Effector memory CD8-positive, alpha-beta T cell (primary cell): Measurements from ENCODE around the gene MSLN.
"Not testable (repeated sequence)": the region's sequence is repeated elsewhere in the genome, so short reads cannot be mapped to it uniquely, and the experiment has no call there.

ENCODE experiments used
- ATAC-seq: fragments of 150-1000 bp; cut with Tn5 transposase; replicated peaks from 2 replicates; pipeline ENCODE4 v1.10.0; 2021; ENCODE audit warnings: mild to moderate bottlenecking, moderate library complexity
- DNase-seq, 3 experiments: peaks; one replicate each; pipeline ENCODE4 v3.0.0; 2021
- H3K27ac Mint-ChIP-seq, 2 donors: one replicate each; pipeline ENCODE4 v1.8.0; 2022; ENCODE audit warnings: mild to moderate bottlenecking in 2 of 2, mixed read lengths in 2 of 2, moderate library complexity in 2 of 2
- H3K27me3 Mint-ChIP-seq, 2 donors: one replicate each; pipeline ENCODE4 v1.8.0; 2022; ENCODE audit warnings: mixed read lengths in 2 of 2
- H3K36me3 Mint-ChIP-seq: one replicate; pipeline ENCODE4 v1.8.0; 2022; ENCODE audit warnings: mild to moderate bottlenecking, moderate library complexity, mixed read lengths; ENCODE audit not compliant: insufficient read depth
- H3K4me1 Mint-ChIP-seq, 2 donors: one replicate each; pipeline ENCODE4 v1.8.0; 2022; ENCODE audit warnings: low read depth in 2 of 2, mixed read lengths in 2 of 2
- H3K4me3 Mint-ChIP-seq, 2 donors: one replicate each; pipeline ENCODE4 v1.8.0; 2022; ENCODE audit warnings: mild to moderate bottlenecking in 2 of 2, mixed read lengths in 2 of 2, moderate library complexity in 2 of 2
- H3K9me3 Mint-ChIP-seq, 2 donors: one replicate each; pipeline ENCODE4 v1.8.0; 2022; ENCODE audit warnings: mixed read lengths in 2 of 2

The MSLN gene

GRCh38 chr16:774086-775001, 13.8 kb downstream of the MSLN start:
- H3K4me1 Mint-ChIP-seq, result no peaks in the 10 kb centered on the region

GRCh38 chr16:775236-775796, 14.8 kb downstream of the MSLN start:
- DNase-seq (no peak), ATAC-seq (no peak)
- no peak overlapping the region for H3K4me3 Mint-ChIP-seq
- no peaks in the 10 kb centered on the region for H3K36me3 Mint-ChIP-seq
- H3K27me3 Mint-ChIP-seq, result peaks cover 1 to 7% of the 10 kb centered on the region in 2 donors
- no peak overlapping the region for H3K27ac Mint-ChIP-seq
- H3K9me3 Mint-ChIP-seq, result no peaks in the 10 kb centered on the region
- H3K4me1 Mint-ChIP-seq, result no peaks in the 10 kb centered on the region

More at GRCh38 chr16:774086-775001, 13.8 kb downstream of the MSLN start:
- Mint-ChIP-seq H3K9me3 (no peaks in the 10 kb centered on the region), H3K27ac (no peak overlapping the region), H3K4me3 (no peak overlapping the region), H3K27me3 (peaks cover 0 to 7% of the 10 kb centered on the region in 2 donors), H3K36me3 (no peaks in the 10 kb centered on the region)
- no peak for ATAC-seq
- no peak for DNase-seq

DNA sequence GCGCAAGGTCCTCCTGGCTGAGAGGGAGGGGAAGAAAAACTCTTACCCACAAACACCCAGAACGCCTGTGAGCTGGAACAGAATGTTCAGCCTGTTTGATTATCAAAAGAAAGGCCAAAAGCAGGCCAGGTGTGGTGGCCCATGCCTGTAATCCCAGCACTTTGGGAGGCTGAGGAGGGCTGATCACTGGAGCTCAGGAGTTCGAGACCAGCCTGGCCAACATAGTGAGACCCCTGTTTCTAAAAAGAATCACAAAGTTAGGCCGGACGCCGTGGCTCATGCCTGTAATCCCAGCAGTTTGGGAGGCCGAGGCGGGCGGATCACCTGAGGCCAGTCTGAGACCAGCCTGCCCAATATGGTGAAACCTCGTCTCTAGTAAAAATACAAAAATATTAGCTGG, 15.8 kb downstream of the MSLN start:
- DNase-seq, ATAC-seq, H3K4me1 Mint-ChIP-seq, H3K9me3 Mint-ChIP-seq, H3K27me3 Mint-ChIP-seq, H3K36me3 Mint-ChIP-seq, H3K27ac Mint-ChIP-seq, H3K4me3 Mint-ChIP-seq: not testable (repeated sequence)

- DNase-seq (no peak), ATAC-seq (no peak)
- Mint-ChIP-seq H3K4me1 (no peaks in the 10 kb centered on the region), H3K36me3 (no peaks in the 10 kb centered on the region), H3K27ac (no peak overlapping the region), H3K9me3 (no peaks in the 10 kb centered on the region), H3K4me3 (no peak overlapping the region), H3K27me3 (peaks cover 6 to 7% of the 10 kb centered on the region in 2 donors)
These were observed 16.3 kb downstream of the MSLN start for GRCh38 chr16:776824-777223.

- H3K36me3 Mint-ChIP-seq, result no peaks in the 10 kb centered on the region
- H3K4me3 Mint-ChIP-seq, result no peak overlapping the region
- no peak overlapping the region for H3K27ac Mint-ChIP-seq
- ATAC-seq (no peak), DNase-seq (no peak)
- peaks cover 6 to 7% of the 10 kb centered on the region in 2 donors for H3K27me3 Mint-ChIP-seq
- no peaks in the 10 kb centered on the region for H3K9me3 Mint-ChIP-seq
- H3K4me1 Mint-ChIP-seq, result no peaks in the 10 kb centered on the region
These were observed 17.3 kb downstream of the MSLN start for GRCh38 chr16:777826-778225.

DNA sequence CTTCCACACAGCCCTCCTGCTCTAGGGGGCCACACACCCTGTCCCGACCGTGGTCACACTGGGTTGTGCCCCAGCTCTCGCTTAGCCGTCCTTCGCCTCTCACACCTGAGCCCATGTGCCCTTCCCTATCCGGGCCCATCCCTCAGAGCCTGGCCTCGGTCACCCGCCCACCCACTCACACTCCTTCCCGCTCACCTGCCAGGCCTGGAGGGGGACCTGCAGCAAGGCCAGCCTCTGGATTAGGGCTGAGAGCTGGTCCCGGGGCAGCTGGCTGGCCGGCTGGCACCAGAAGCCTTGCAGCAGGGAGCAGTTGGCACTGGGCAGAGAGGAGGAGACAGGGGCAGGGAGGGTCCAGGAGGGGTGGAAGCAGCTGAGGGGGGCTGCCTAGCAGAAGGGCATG, 17.9 kb downstream of the MSLN start:
- Mint-ChIP-seq H3K36me3 (no peaks in the 10 kb centered on the region), H3K27ac (no peak overlapping the region), H3K4me1 (no peaks in the 10 kb centered on the region), H3K9me3 (no peaks in the 10 kb centered on the region), H3K4me3 (no peak overlapping the region), H3K27me3 (peaks cover 6 to 7% of the 10 kb centered on the region in 2 donors)
- DNase-seq, result no peak
- ATAC-seq, result no peak

- H3K9me3 Mint-ChIP-seq, result no peaks in the 10 kb centered on the region
- no peaks in the 10 kb centered on the region for H3K36me3 Mint-ChIP-seq
- H3K27me3 Mint-ChIP-seq, result peaks cover 6 to 7% of the 10 kb centered on the region in 2 donors
- no peak overlapping the region for H3K4me3 Mint-ChIP-seq
- H3K4me1 Mint-ChIP-seq, result no peaks in the 10 kb centered on the region
- DNase-seq (no peak), ATAC-seq (no peak)
- H3K27ac Mint-ChIP-seq, result no peak overlapping the region
These were observed 18.5 kb downstream of the MSLN start for GRCh38 chr16:778909-779527.

DNA sequence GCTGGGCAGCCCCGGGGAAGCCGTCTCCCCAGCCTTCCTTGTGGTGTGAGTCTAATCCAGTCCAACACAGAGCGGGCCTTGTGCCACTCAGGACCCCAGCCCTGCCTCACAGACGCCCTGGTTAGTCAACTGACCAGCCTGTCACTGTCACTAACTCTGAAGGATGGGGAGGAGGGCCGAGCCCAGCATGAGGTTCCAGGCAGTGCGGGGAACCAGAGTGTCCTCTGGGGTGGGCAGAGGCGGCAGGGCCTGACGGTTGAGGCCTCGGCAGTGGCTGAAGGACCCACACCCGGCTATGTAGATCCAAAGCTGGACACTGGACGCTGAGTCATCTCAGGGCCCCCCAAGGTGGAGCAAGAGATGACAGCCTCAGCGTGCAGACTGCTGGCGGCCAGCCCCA, 19.0 kb downstream of the MSLN start:
- ATAC-seq (no peak), DNase-seq (no peak)
- no peak overlapping the region for H3K4me3 Mint-ChIP-seq
- no peaks in the 10 kb centered on the region for H3K36me3 Mint-ChIP-seq
- no peak overlapping the region for H3K27ac Mint-ChIP-seq
- peaks cover 6 to 7% of the 10 kb centered on the region in 2 donors for H3K27me3 Mint-ChIP-seq
- no peaks in the 10 kb centered on the region for H3K4me1 Mint-ChIP-seq
- no peaks in the 10 kb centered on the region for H3K9me3 Mint-ChIP-seq

GRCh38 chr16:780296-780695, 19.8 kb downstream of the MSLN start:
- DNase-seq (no peak), ATAC-seq (no peak)
- H3K36me3 Mint-ChIP-seq, result peaks cover 5% of the 10 kb centered on the region
- peaks cover 4 to 6% of the 10 kb centered on the region in 2 donors for H3K4me1 Mint-ChIP-seq
- H3K4me3 Mint-ChIP-seq, result no peak overlapping the region
- H3K27ac Mint-ChIP-seq, result no peak overlapping the region
- no peaks in the 10 kb centered on the region for H3K9me3 Mint-ChIP-seq
- H3K27me3 Mint-ChIP-seq, result peaks cover 6 to 7% of the 10 kb centered on the region in 2 donors

DNA sequence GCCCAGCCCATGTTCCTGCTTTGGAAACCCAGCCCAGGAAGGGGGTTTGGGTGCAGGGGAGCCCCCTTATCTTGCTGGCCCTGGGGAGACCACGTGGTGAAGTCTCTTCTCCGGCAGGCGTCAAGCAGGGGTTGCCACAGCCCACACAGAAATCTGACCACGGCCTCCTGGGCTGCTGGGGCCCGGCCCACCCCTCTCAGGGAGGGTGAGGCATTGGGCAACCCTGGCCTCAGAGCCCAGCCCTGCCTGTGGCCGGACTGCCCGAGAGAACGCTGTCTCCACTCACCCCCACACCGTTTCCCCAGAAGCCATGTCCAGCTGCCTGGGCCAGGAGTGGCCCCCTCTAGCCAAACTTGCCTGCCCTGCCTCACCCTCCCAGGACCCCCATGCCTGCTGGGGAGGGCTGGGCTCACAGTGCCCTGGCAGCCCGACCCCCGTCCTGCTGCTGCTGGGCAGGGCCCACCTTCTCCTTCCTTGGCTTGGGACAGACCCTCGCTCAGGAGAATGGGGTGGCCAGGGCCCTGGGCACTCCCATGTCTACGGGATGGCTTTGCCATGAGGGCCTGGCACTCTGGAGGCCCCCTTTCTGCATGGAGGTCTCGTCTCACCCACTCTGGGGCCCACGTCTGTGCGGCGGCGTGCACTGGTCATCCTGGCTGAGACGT, 20.9 kb downstream of the MSLN start:
- peaks cover 4 to 7% of the 10 kb centered on the region in 2 donors for H3K4me1 Mint-ChIP-seq
- peaks cover 5% of the 10 kb centered on the region for H3K36me3 Mint-ChIP-seq
- no peaks in the 10 kb centered on the region for H3K9me3 Mint-ChIP-seq
- no peak overlapping the region for H3K27ac Mint-ChIP-seq
- H3K4me3 Mint-ChIP-seq, result no peak overlapping the region
- no peak for ATAC-seq
- no peak for DNase-seq
- H3K27me3 Mint-ChIP-seq, result peaks cover 6 to 7% of the 10 kb centered on the region in 2 donors

- DNase-seq (no peak), ATAC-seq (no peak)
- Mint-ChIP-seq H3K27me3 (peaks cover 6 to 7% of the 10 kb centered on the region in 2 donors), H3K4me3 (no peak overlapping the region), H3K36me3 (peaks cover 5% of the 10 kb centered on the region), H3K4me1 (peaks cover 7% of the 10 kb centered on the region in 2 donors), H3K9me3 (no peaks in the 10 kb centered on the region), H3K27ac (no peak overlapping the region)
These were observed 21.7 kb downstream of the MSLN start for GRCh38 chr16:782258-782657.

DNA sequence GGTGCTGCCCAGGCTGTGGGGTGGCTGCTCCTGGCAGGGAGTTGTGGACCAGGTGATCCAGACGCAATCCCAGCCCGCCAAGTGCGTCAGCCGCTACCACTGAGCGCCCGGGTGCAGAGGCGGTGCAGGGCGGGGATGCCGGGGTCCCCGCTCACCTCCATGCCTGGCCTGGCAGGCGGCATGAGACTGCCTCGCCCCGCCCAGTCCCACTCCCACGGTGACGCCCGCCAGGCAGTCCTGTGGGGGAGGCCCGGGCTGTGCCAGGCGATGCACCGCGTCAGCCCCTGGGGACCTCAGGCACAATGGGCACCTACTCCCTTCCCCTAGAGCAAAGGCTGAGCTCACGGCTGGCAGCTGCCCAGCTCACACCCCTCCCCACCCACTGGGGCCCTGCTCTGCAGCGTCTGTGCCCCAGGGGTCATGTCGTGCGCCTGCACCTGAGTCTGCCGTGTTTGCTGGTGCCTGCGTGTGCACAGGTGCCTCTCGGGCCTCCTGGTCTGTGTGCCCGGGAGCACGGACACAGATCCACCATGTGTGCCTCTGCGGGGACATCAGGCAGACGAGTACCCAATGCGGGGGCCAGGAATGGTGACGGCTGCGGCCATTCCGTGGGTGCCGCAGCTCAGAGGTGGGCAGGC, 22.4 kb downstream of the MSLN start:
- peaks cover 5% of the 10 kb centered on the region for H3K36me3 Mint-ChIP-seq
- no peaks in the 10 kb centered on the region for H3K9me3 Mint-ChIP-seq
- no peak for ATAC-seq
- peaks cover 7% of the 10 kb centered on the region in 2 donors for H3K4me1 Mint-ChIP-seq
- no peak overlapping the region for H3K4me3 Mint-ChIP-seq
- DNase-seq, result no peak
- no peak overlapping the region for H3K27ac Mint-ChIP-seq
- H3K27me3 Mint-ChIP-seq, result peaks cover 4 to 6% of the 10 kb centered on the region in 2 donors
